ENCODE measurements around the gene PIP5K1B. TPM values are rescaled to one million over a fixed set of nuclear protein-coding genes. Genes with fewer than 3 reads are reported as not detected.

Gene PIP5K1B
- total RNA-seq, 1 experiment from 2014 or later, result 0.20 TPM

DNA sequence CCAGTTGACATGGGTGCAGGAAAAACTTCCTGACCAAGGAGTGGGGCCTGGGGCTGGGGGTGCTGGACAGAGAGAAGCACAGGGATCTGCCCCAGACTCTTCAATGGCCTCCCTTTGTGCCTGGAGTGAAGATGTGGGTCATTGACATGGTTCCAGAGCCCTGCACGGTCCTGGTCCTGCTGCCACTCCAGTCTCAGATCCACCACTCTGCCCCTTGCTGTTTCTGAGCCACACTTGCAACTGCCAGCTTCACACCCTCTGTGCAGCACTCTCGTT lies 10.1 kb downstream of the PIP5K1B start:
- CTCF ChIA-PET, result no interaction called here
- H3K4me3 ChIP-seq (replicated peaks in 1 of 2; ENCODE audit: low read depth in 1 of 2, low read length in 2 of 2), result no peak overlapping the region
- H3K9ac ChIP-seq (ENCODE audit: low read length), result no peak overlapping the region
- ATAC-seq (no peak), DNase-seq (ENCODE audit: low read depth, low spot score) (no peak)
- no TSS peak for BruUV-seq (replicated peaks)
- H3K79me2 ChIP-seq (ENCODE audit: insufficient read depth, low read length), result no peaks in the 10 kb centered on the region
- no peak overlapping the region for H2AFZ ChIP-seq (ENCODE audit: low read depth, low read length, poor library complexity, severe bottlenecking)
- no peaks in the 10 kb centered on the region; a peak in 1 of 4 replicates for H3K4me1 ChIP-seq (ENCODE audit: control insufficient read depth in 1 of 2, insufficient read depth in 2 of 2, low read length in 2 of 2)
- no peak overlapping the region for H3K4me2 ChIP-seq (ENCODE audit: low read length)
- no peaks in the 10 kb centered on the region for H3K9me2 ChIP-seq (ENCODE audit: insufficient read depth)
- RAD21 ChIA-PET (ENCODE audit: low non-redundant PET in 1 of 2, low total read pairs in 2 of 2, uncharacterized antibody in 2 of 2, unreplicated experiment in 2 of 2), result no interaction called here
- H3K27me3 ChIP-seq (ENCODE audit: insufficient read depth, low read length), result peaks cover 56% of the 10 kb centered on the region
- no peaks in the 10 kb centered on the region for H3K9me3 ChIP-seq (ENCODE audit: control insufficient read depth in 1 of 2, insufficient read depth in 1 of 2, low read depth in 1 of 2, low read length in 2 of 2)
- no peaks in the 10 kb centered on the region for H4K20me1 ChIP-seq (ENCODE audit: insufficient read depth)
- no peak for TF ChIP-seq POLR2A (IDR thresholded peaks at IDR 0.05; ENCODE audit: borderline replicate concordance, extremely low read depth, insufficient read depth, insufficient read length)
- TF ChIP-seq ELF1 (IDR thresholded peaks at IDR 0.05; ENCODE audit: borderline replicate concordance, low read depth), result no peak
- no peak for TF ChIP-seq SP1 (IDR thresholded peaks at IDR 0.05; ENCODE audit: low read depth)
- TF ChIP-seq, protein P1, sequence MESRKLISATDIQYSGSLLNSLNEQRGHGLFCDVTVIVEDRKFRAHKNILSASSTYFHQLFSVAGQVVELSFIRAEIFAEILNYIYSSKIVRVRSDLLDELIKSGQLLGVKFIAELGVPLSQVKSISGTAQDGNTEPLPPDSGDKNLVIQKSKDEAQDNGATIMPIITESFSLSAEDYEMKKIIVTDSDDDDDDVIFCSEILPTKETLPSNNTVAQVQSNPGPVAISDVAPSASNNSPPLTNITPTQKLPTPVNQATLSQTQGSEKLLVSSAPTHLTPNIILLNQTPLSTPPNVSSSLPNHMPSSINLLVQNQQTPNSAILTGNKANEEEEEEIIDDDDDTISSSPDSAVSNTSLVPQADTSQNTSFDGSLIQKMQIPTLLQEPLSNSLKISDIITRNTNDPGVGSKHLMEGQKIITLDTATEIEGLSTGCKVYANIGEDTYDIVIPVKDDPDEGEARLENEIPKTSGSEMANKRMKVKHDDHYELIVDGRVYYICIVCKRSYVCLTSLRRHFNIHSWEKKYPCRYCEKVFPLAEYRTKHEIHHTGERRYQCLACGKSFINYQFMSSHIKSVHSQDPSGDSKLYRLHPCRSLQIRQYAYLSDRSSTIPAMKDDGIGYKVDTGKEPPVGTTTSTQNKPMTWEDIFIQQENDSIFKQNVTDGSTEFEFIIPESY (IDR thresholded peaks at IDR 0.05; ENCODE audit: extremely low read depth, insufficient replicate concordance, low read length), result no peak
- no peak for TF ChIP-seq EZH2 (IDR thresholded peaks at IDR 0.05)
- TF ChIP-seq POLR2AphosphoS5 (IDR thresholded peaks at IDR 0.05; ENCODE audit: low read depth, low read length), result no peak
- TF ChIP-seq SRF (IDR thresholded peaks at IDR 0.05; ENCODE audit: low read depth), result no peak
- no peak for TF ChIP-seq ZNF274 (IDR thresholded peaks at IDR 0.05; ENCODE audit: low read depth, low read length)
- TF ChIP-seq CEBPB (IDR thresholded peaks at IDR 0.05; ENCODE audit: low read depth), result no peak
- no peak overlapping the region for H3K27ac ChIP-seq (ENCODE audit: low read depth, low read length)
- POLR2A ChIA-PET, result no interaction called here
- H3K36me3 ChIP-seq (ENCODE audit: control insufficient read depth in 1 of 2, insufficient read depth in 2 of 2, low read length in 2 of 2), result no peaks in the 10 kb centered on the region
- intact Hi-C loops (cut with micrococcal nuclease), result no loop called here

Measured in HCT116 (cell line).